CD14-positive monocyte (primary cell): ENCODE data around the gene SLC25A42. TPM values are rescaled to one million over a fixed set of nuclear protein-coding genes. Genes with fewer than 3 reads are reported as not detected.

Source experiments
- DNase-seq, 3 donors: peaks; one replicate each; pipeline ENCODE4 v3.0.0-alpha.2; 2011 to 2022
- H2AFZ ChIP-seq: 2 replicates; pipeline ENCODE4 v1.6.0; 2012; ENCODE audit warnings: mild to moderate bottlenecking, low read depth, low read length, inconsistent platforms; ENCODE audit not compliant: insufficient read depth, poor library complexity, severe bottlenecking
- H3K27ac ChIP-seq, 2 donors: 1 replicate in 1 of 2; 2 replicates in 1 of 2; pipeline ENCODE4 v1.5.1; 2012 to 2013; ENCODE audit warnings: low read length in 2 of 2, control low read depth in 1 of 2, inconsistent platforms in 1 of 2, low read depth in 1 of 2, mild to moderate bottlenecking in 1 of 2
- H3K27me3 ChIP-seq, 2 donors: one replicate each; pipeline versions ENCODE4 v1.6.0 to v1.6.1; 2011 to 2013; ENCODE audit warnings: low read length in 2 of 2; ENCODE audit not compliant: control insufficient read depth in 2 of 2, insufficient read depth in 2 of 2
- H3K36me3 ChIP-seq, 2 donors: replicated peaks in 1 of 2; 1 replicate in 1 of 2; 2 replicates in 1 of 2; pipeline versions ENCODE4 v1.5.1 to v1.6.1; 2012 to 2013; ENCODE audit warnings: low read length in 2 of 2, control low read depth in 1 of 2, inconsistent platforms in 1 of 2, mild to moderate bottlenecking in 1 of 2; ENCODE audit not compliant: insufficient read depth in 2 of 2, control insufficient read depth in 1 of 2
- H3K4me1 ChIP-seq, 2 donors: 1 replicate in 1 of 2; 2 replicates in 1 of 2; pipeline versions ENCODE4 v1.5.1 to v1.6.1; 2012 to 2013; ENCODE audit warnings: low read length in 2 of 2, control low read depth in 1 of 2, inconsistent platforms in 1 of 2, mild to moderate bottlenecking in 1 of 2, moderate library complexity in 1 of 2; ENCODE audit not compliant: insufficient read depth in 2 of 2, control insufficient read depth in 1 of 2
- H3K4me2 ChIP-seq: replicated peaks from 2 replicates; pipeline ENCODE3; 2012; ENCODE audit warnings: low read length, moderate library complexity, mild to moderate bottlenecking; ENCODE audit not compliant: poor library complexity, severe bottlenecking; ENCODE audit errors: extremely low read depth
- H3K4me3 ChIP-seq, 3 experiments: fragments of 200-600 bp in 1 of 3; sonication (generic) in 1 of 3; replicated peaks in 1 of 3; 1 replicate in 2 of 3; 2 replicates in 1 of 3; pipeline ENCODE4 v1.5.1; 2011 to 2013; ENCODE audit warnings: low read length in 3 of 3, mild to moderate bottlenecking in 3 of 3, control low read depth in 2 of 3, low read depth in 2 of 3, inconsistent platforms in 1 of 3, moderate library complexity in 1 of 3
- H3K79me2 ChIP-seq: 2 replicates; pipeline ENCODE4 v1.6.0; 2012; ENCODE audit warnings: mild to moderate bottlenecking, control low read depth, inconsistent platforms, low read length, moderate library complexity; ENCODE audit not compliant: insufficient read depth
- H3K9ac ChIP-seq: 2 replicates; pipeline ENCODE4 v1.6.0; 2017; ENCODE audit warnings: low read length, mild to moderate bottlenecking; ENCODE audit not compliant: insufficient read depth, poor library complexity, severe bottlenecking
- H3K9me3 ChIP-seq, 2 donors: replicated peaks in 1 of 2; 1 replicate in 1 of 2; 2 replicates in 1 of 2; pipeline versions ENCODE4 v1.5.1 to v1.6.1; 2012 to 2013; ENCODE audit warnings: low read length in 2 of 2, control low read depth in 1 of 2; ENCODE audit not compliant: control insufficient read depth in 1 of 2, insufficient read depth in 1 of 2
- H4K20me1 ChIP-seq: 2 replicates; pipeline ENCODE4 v1.6.0; 2012; ENCODE audit warnings: mild to moderate bottlenecking, low read length, control low read depth, moderate library complexity; ENCODE audit not compliant: insufficient read depth
- H3K27ac Mint-ChIP-seq, 7 donors: one replicate each; pipeline ENCODE4 v1.8.0; 2020; ENCODE audit warnings: mild to moderate bottlenecking in 7 of 7, mixed read lengths in 7 of 7, moderate library complexity in 6 of 7, inconsistent platforms in 2 of 7
- H3K27me3 Mint-ChIP-seq, 3 donors: one replicate each; pipeline ENCODE4 v1.8.0; 2021 to 2022; ENCODE audit warnings: low read depth in 3 of 3, mild to moderate bottlenecking in 3 of 3, mixed read lengths in 3 of 3, moderate library complexity in 3 of 3, inconsistent platforms in 1 of 3
- H3K36me3 Mint-ChIP-seq, 2 donors: one replicate each; pipeline ENCODE4 v1.8.0; 2020; ENCODE audit warnings: mixed read lengths in 2 of 2, inconsistent platforms in 1 of 2, mild to moderate bottlenecking in 1 of 2
- H3K4me1 Mint-ChIP-seq: one replicate; pipeline ENCODE4 v1.8.0; 2020; ENCODE audit warnings: mild to moderate bottlenecking, mixed read lengths
- H3K4me3 Mint-ChIP-seq, 2 donors: one replicate each; pipeline ENCODE4 v1.8.0; 2020; ENCODE audit warnings: mild to moderate bottlenecking in 2 of 2, mixed read lengths in 2 of 2, moderate library complexity in 1 of 2
- H3K9me3 Mint-ChIP-seq, 7 donors: one replicate each; pipeline ENCODE4 v1.8.0; 2020 to 2022; ENCODE audit warnings: mixed read lengths in 7 of 7, mild to moderate bottlenecking in 6 of 7, moderate library complexity in 6 of 7, inconsistent platforms in 2 of 7
- WGBS: methylation state at CpG from one replicate; pipeline ENCODE4 v1.1.5; 2013; ENCODE audit warnings: missing lambda C conversion rate; ENCODE audit not compliant: insufficient coverage; 5-methylcytosine and 5-hydroxymethylcytosine counted together
- intact Hi-C, 2 donors: fragments of 100-400 bp; cut with micrococcal nuclease; formaldehyde crosslinking; loops; one replicate each; pipeline versions ENCODE4 v1.15.0 to v1.15.1; 2023
- polyA plus RNA-seq, 3 donors: library from polyadenylated mRNA; depleted of rRNA in 1 of 3; unstranded in 2 of 3; stranded (reverse) in 1 of 3; fragments of 300-500 nt in 2 of 3; fragments of >200 nt in 1 of 3; fragmentation: Illumina TruSeq in 2 of 3; gene quantifications; 1 replicate in 2 of 3; 2 replicates in 1 of 3; pipeline ENCODE4 v1.2.3, GENCODE V29; 2012 to 2021
- TF ChIP-seq, protein P1 (sequence below): fragments of 200-600 bp; IDR thresholded peaks from one replicate; pipeline ENCODE4 v1.8.0; 2022; ENCODE audit warnings: antibody characterized with exemption, mild to moderate bottlenecking

The SLC25A42 gene
- polyA plus RNA-seq, 3 donors = 0.68 to 3.1 (median 1.1) TPM

DNA sequence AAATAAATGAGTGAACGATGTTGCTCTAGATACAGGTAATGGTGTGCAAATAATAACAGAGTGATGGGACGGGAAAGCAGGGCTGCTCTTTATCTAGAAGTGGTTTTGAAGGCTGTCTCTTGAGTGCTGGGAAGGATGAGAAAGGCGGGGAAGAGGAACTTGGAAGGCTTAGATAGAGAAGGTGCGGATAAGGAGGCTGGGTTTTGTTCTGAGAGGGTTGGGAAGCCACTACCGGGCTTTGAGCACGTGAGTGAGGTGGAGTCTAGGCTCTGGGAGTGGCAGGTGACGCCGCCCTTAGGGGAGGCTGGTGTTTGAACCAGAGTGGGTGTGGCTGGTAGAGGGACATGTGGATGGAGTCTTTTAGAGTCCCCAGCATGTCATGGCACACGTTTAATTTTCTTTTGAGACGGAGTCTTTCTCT lies 29.6 kb upstream of the SLC25A42 start:
- Mint-ChIP-seq H3K27ac (peak overlapping the region; percentile 82 to 98 (median 95)), H3K27me3 (no peaks in the 10 kb centered on the region), H3K4me3 (peak overlapping the region; percentile 73 to 86), H3K4me1 (peaks cover 32% of the 10 kb centered on the region), H3K36me3 (peaks cover 23 to 46% of the 10 kb centered on the region in 2 donors), H3K9me3 (no peaks in the 10 kb centered on the region)
- DNase-seq = peak; percentile 64 to 67 (median 65)
- intact Hi-C loops = loop anchor here in 1 of 2 donors (2.0 to 5.0 kb wide), 2 partner anchors 102 to 115 kb away; partner anchors contain the start of genes COPE and DDX49
- Histone ChIP-seq H3K4me3 (peak overlapping the region; percentile 46 to 93 (median 72)), H3K27me3 (no peaks in the 10 kb centered on the region), H3K36me3 (peaks cover 6 to 43% of the 10 kb centered on the region in 2 donors), H3K9me3 (no peaks in the 10 kb centered on the region), H4K20me1 (peaks cover 52% of the 10 kb centered on the region), H3K79me2 (peaks cover 95% of the 10 kb centered on the region), H2AFZ (peak overlapping the region; percentile 80), H3K27ac (peak overlapping the region; percentile 70 to 85), H3K9ac (peak overlapping the region; percentile 87), H3K4me1 (peaks cover 24 to 35% of the 10 kb centered on the region in 2 donors), H3K4me2 (peak overlapping the region; percentile 97)
- 3% methylated on average over 10 of the region's 10 CpGs for WGBS
- TF ChIP-seq, protein P1, sequence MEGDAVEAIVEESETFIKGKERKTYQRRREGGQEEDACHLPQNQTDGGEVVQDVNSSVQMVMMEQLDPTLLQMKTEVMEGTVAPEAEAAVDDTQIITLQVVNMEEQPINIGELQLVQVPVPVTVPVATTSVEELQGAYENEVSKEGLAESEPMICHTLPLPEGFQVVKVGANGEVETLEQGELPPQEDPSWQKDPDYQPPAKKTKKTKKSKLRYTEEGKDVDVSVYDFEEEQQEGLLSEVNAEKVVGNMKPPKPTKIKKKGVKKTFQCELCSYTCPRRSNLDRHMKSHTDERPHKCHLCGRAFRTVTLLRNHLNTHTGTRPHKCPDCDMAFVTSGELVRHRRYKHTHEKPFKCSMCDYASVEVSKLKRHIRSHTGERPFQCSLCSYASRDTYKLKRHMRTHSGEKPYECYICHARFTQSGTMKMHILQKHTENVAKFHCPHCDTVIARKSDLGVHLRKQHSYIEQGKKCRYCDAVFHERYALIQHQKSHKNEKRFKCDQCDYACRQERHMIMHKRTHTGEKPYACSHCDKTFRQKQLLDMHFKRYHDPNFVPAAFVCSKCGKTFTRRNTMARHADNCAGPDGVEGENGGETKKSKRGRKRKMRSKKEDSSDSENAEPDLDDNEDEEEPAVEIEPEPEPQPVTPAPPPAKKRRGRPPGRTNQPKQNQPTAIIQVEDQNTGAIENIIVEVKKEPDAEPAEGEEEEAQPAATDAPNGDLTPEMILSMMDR = no peak

- H3K4me2 ChIP-seq = no peak overlapping the region
- H4K20me1 ChIP-seq = peaks cover 29% of the 10 kb centered on the region
- Mint-ChIP-seq H3K36me3 (peaks cover 38 to 59% of the 10 kb centered on the region in 2 donors), H3K27me3 (peaks cover 0 to 2% (median 1%) of the 10 kb centered on the region in 3 donors), H3K4me1 (peaks cover 26% of the 10 kb centered on the region), H3K27ac (peak overlapping the region in 1 of 7 donors; percentile 56), H3K4me3 (no peak overlapping the region), H3K9me3 (no peaks in the 10 kb centered on the region)
- DNase-seq = no peak
- H3K4me1 ChIP-seq = peaks cover 0 to 7% of the 10 kb centered on the region in 2 donors
- TF ChIP-seq, protein P1 = no peak
- H2AFZ ChIP-seq = no peak overlapping the region
- peaks cover 24 to 64% of the 10 kb centered on the region in 2 donors for H3K36me3 ChIP-seq
- H3K9me3 ChIP-seq = no peaks in the 10 kb centered on the region
- no peak overlapping the region for H3K4me3 ChIP-seq
- 25% methylated on average over 2 of the region's 4 CpGs for WGBS
- intact Hi-C loops = no loop called here
- H3K9ac ChIP-seq = no peak overlapping the region
- H3K27ac ChIP-seq = no peak overlapping the region
- peaks cover 76% of the 10 kb centered on the region for H3K79me2 ChIP-seq
- no peaks in the 10 kb centered on the region for H3K27me3 ChIP-seq
Observed at GRCh38 chr19:19039901-19040300, 23.9 kb upstream of the SLC25A42 start.
